Left colon (tissue), 2 donors: Measurements from ENCODE around the gene RAB1A. TPM values are rescaled to one million over a fixed set of nuclear protein-coding genes. Genes with fewer than 3 reads are reported as not detected.

Experiments used
- ATAC-seq: fragments of 200-7000 bp; cut with Tn5 transposase; one replicate; pipeline ENCODE4 v1.9.1; 2020; ENCODE audit warnings: mild to moderate bottlenecking, moderate library complexity
- DNase-seq, 2 donors: peaks; one replicate each; pipeline ENCODE4 v3.0.0-alpha.2; 2020
- intact Hi-C, 2 donors: fragments of 100-400 bp; cut with DNase I in 1 of 2; cut with micrococcal nuclease in 1 of 2; formaldehyde crosslinking; loops; one replicate each; pipeline versions ENCODE4 v1.11.2 to v1.14.0; 2022; cut with DNase I, micrococcal nuclease
- total RNA-seq, 2 donors: library from RNA; stranded (reverse); fragmentation: NEBNext Ultra II Directional; extraction: Animal tissue kit (Norgen Biotek cat#: 25700); gene quantifications; one replicate each; pipeline ENCODE4 v1.2.1, GENCODE V29; 2021
- donor health status: DM: no; HTN: no; CAD: no.
- donor health status: DM: yes; HTN: yes; CAD: no.

The RAB1A gene
- total RNA-seq, 2 donors from 2014 or later, result 172 to 179 TPM

DNA sequence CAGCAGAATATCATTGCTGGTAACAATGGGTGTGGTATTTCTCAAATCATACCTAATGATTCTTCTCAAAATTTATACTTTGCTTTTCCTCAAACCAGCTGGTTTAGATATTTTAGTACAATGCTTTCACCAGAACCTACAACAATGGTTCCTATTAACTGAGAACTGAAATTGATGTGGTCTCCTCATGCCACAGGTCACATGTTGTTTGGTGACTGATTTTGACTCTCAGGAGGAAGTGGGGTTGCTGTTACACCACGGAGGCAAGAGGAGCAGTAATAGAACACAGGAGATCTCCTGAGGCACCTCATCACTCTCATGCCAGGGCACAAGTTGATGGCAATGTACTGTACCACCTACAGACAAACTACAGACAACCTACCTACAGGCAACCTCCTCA, 76.7 kb downstream of the RAB1A start:
- ATAC-seq, result no peak
- no peak for DNase-seq
- intact Hi-C loops, result no loop called here

DNA sequence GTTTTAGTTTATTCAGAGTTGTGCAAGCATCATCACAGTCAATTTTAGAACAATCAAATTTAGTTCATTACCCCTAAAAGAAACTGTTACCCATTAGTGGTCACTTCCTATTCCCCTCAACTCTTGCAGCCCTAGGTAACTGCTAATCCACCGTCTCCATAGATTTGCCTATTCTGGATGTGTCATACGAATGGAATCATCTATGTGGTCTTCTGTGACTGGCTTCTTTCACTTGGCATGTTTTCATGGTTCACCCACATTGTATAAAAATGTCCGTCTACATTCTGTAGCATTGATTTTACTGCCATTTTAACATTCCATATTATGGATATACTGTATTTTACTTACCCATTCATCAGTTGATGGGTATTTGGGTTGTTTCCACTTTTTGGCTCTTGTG, 79.0 kb downstream of the RAB1A start:
- intact Hi-C loops, result no loop called here
- ATAC-seq (no peak), DNase-seq (no peak)

DNA sequence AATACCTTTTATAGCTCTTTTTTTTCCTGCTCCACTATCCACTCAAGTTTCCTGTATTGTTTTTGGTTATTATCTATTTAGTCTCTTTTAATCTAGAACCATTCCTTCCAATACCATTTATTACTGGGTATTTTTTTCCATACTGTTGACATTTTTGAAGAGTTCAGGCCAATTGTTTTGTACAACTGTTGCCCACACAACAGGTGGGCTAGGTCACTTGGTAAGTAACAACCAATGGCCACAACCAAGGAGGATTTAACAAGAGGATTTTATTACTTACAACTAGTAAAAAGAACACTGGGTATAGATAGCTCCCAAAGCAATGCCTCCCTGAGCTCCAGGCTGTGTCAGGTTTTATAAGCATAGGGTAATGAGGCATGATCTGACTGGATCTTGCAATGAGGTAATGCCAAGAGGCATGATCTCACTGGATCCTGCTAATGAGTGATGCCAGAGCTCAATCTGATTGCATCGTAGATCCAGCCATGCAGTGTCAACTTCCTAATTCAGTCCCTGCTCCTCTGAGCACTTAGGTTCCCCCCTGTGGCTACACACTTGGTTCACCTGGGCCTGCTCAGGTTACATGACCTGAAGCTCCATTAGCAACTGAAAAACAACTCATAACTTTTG, 80.8 kb downstream of the RAB1A start:
- DNase-seq (no peak), ATAC-seq (no peak)
- intact Hi-C loops, result no loop called here

DNA sequence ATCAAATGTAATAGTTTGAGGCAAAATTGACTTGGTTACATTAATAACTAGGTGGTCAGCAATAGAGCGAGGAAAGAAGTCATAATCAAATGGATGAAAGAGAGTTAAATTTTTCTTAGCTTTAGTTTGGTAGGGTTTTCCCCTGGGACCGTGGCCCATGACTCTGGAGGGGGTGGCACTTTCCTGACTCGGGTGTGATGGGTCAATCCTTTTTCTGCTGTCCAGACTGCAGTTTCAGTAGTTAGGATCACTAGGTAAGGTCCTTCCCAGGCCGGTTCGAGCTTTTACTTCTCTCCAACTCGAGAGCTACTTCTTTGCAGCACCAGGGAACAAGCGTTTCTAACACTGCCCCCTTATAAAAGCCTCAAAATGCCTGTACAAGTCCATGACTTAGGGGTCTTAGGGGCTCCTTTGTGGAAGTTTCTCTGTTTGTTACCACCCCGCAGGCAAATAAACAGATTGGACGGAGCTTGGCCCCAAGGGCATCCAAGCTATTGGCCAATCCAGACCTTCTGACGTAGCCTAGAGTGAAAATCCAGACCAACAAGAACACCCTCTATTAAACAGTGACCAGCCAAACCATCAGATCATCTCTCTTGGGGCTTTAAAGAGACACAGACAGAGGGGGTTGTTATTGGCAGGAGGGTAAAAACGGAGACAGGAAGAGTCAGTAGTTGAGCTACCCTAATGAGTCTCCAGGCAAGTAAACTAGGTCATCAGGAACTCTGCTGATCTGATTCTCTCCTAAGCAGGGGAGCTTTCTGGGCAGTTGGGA, 83.1 kb downstream of the RAB1A start:
- DNase-seq (no peak), ATAC-seq (no peak)
- intact Hi-C loops, result no loop called here

GRCh38 chr2:65045651-65046050, 84.3 kb downstream of the RAB1A start:
- ATAC-seq (no peak), DNase-seq (no peak)
- intact Hi-C loops, result no loop called here

DNA sequence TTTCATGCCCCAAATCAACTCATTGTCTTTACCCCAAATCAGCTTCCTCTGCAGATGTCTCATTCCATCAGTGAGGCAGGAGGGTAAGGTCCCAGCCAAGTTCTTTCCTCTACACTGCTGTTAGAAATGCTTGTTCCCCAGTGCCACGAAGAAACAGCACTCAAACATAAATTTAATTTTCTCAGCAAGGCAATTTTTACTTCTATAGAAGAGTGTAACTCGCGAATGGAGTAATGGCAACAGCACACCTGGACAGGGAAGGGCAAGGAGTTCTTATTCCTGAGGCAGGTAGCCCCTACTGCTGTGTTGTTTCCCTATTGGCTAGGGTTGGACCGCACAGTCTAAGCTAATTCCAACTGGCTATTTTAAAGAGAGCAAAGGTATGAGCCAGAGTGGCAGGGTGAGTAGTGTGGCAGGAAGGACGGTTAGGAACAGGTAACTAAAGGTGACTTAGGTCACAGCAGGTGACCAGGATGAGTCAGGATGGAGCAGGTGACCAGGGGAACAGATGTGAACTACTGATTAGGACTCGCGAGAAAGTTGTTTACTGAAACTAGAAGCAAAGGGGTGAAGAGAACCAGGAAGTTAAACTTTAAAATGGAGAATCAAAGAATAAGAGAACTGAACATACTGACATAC, 85.7 kb downstream of the RAB1A start:
- ATAC-seq (no peak), DNase-seq (no peak)
- intact Hi-C loops, result loop anchor here (5.0 kb wide), 1 partner anchor 127 kb away; no protein-coding TSS in a partner anchor

DNA sequence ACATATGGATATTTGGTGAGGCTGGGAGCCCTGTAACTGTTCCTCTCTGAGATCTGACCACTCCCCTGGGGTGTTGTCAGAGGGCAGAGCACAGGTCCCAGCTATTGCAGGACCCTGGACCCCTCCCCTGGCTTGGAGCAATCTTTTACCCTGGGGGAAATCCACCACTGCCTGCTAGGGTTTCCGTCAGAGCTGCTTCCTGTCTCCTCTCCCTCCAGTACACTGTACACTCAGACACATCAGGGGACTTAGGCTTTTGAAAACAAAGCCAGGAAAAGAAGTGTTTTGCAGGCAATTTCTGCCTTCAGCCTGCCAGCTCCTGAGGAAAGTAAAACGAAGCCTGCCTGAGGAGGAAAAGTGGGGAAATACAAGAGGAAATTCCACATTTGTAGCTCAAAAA, 86.9 kb downstream of the RAB1A start:
- intact Hi-C loops, result loop anchor here (5.0 kb wide), 1 partner anchor 126 kb away; no protein-coding TSS in a partner anchor

DNA sequence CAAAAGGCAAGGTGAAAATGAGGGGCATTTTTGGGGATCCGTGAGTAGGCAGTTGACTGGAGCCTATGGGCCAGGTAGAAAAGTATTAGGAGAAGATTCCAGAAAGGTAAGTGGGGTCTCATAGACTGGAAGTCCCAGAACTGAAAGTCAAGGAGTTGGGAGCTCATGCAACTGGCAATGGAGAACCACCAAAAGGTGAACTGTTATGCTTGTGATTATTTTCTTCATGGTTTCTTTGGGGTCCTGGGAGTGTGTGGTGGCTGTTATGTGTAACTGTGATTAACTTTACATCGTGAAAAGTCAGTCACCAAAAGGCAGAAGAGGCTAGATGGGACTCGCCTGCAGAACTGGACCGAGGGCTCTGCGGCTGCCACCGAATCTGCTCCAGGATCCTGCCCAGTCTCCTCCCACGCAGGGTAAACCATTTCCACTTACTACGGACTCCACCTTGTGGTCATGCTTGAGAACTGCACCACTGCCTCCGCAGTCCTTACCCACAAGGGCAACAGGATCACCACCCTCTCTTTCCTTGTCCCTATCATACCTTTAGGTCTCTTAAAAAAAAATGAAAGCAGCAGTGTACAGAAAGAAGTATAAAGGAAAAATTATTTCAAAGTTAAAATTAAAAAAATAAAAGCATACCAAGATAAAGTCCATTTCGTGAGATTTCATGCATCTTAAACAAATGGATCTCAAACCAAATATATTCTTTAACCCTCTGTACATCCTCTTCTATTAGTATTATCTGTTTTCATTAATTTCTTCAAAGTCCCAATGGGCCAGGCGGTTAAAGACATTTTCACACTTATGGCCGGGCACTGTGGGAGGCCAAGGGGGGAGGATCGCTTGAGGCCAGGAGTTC, 89.3 kb downstream of the RAB1A start:
- ATAC-seq (peak; percentile 97), DNase-seq (peak; percentile 82 to 89)
- intact Hi-C loops, result loop anchor here (5.0 kb wide), 1 partner anchor 123 kb away; no protein-coding TSS in a partner anchor

More for the DNA sequence above, 86.9 kb downstream of the RAB1A start:
- DNase-seq (no peak), ATAC-seq (no peak)

GRCh38 chr2:65039640-65040039, 90.3 kb downstream of the RAB1A start:
- DNase-seq, result no peak
- intact Hi-C loops, result loop anchor here (5.0 kb wide), 1 partner anchor 122 kb away; no protein-coding TSS in a partner anchor
- no peak for ATAC-seq

GRCh38 chr2:65037178-65037577, 92.7 kb downstream of the RAB1A start:
- intact Hi-C loops, result no loop called here
- DNase-seq, result no peak
- ATAC-seq, result no peak

Other genes starting within 250 kb of the RAB1A start
- gene SLC1A4, start 140.7 kb downstream of the RAB1A start, total RNA-seq, result 10 to 100 TPM; 10.8 to 12.5 TPM
- 10 to 100 TPM in 1 of 2 donors, 1 to 10 TPM in 1; 6.6 to 11.4 TPM for gene CEP68, start 73.7 kb downstream of the RAB1A start, total RNA-seq
- 100 to 1,000 TPM; 291 to 319 TPM for gene ACTR2, start 97.7 kb upstream of the RAB1A start, total RNA-seq